HUES48 (cell line): ENCODE results near the gene TMEM150B.
A peak's percentile ranks its signal among the peaks of the same experiment; 100 is the strongest.
"Not testable (repeated sequence)": the region's sequence is repeated elsewhere in the genome, so short reads cannot be mapped to it uniquely, and the experiment has no call there.

Source experiments
- H3K27ac ChIP-seq: one replicate; pipeline ENCODE4 v1.7.0; 2013; ENCODE audit warnings: low read depth, low read length, inconsistent platforms
- H3K27me3 ChIP-seq: 2 replicates; pipeline ENCODE4 v1.6.1; 2013; ENCODE audit warnings: mild to moderate bottlenecking, low read length; ENCODE audit not compliant: control insufficient read depth, insufficient read depth
- H3K36me3 ChIP-seq: 2 replicates; pipeline ENCODE4 v1.6.1; 2013; ENCODE audit warnings: low read length; ENCODE audit not compliant: control insufficient read depth, insufficient read depth
- H3K4me1 ChIP-seq: 2 replicates; pipeline ENCODE4 v1.6.1; 2013; ENCODE audit warnings: mild to moderate bottlenecking, low read length; ENCODE audit not compliant: control insufficient read depth, insufficient read depth
- H3K4me3 ChIP-seq: 2 replicates; pipeline ENCODE4 v1.5.1; 2013; ENCODE audit warnings: mild to moderate bottlenecking, low read depth, low read length
- H3K9ac ChIP-seq: 2 replicates; pipeline ENCODE4 v1.6.1; 2013; ENCODE audit warnings: mild to moderate bottlenecking, low read depth, low read length, moderate library complexity
- H3K9me3 ChIP-seq: 2 replicates; pipeline ENCODE4 v1.6.1; 2013; ENCODE audit warnings: low read length; ENCODE audit not compliant: control insufficient read depth, insufficient read depth

Gene TMEM150B

GRCh38 chr19:55328774-55329318, 3.7 kb upstream of the TMEM150B start:
- not testable (repeated sequence) for H3K4me3 ChIP-seq, H3K36me3 ChIP-seq, H3K27me3 ChIP-seq, H3K9ac ChIP-seq, H3K9me3 ChIP-seq, H3K27ac ChIP-seq, H3K4me1 ChIP-seq

GRCh38 chr19:55324662-55325061, 479 bp downstream of the TMEM150B start:
- no peaks in the 10 kb centered on the region for H3K9me3 ChIP-seq
- no peak overlapping the region for H3K27ac ChIP-seq
- H3K27me3 ChIP-seq, result no peaks in the 10 kb centered on the region
- H3K4me3 ChIP-seq, result no peak overlapping the region
- no peaks in the 10 kb centered on the region for H3K36me3 ChIP-seq
- no peak overlapping the region for H3K9ac ChIP-seq
- H3K4me1 ChIP-seq, result peaks cover 6% of the 10 kb centered on the region; the same call in 1 of the 2 replicates

- H3K36me3 ChIP-seq, result no peaks in the 10 kb centered on the region
- no peaks in the 10 kb centered on the region for H3K9me3 ChIP-seq
- peaks cover 6% of the 10 kb centered on the region; the same call in 1 of the 2 replicates for H3K4me1 ChIP-seq
- H3K4me3 ChIP-seq, result no peak overlapping the region
- H3K9ac ChIP-seq, result no peak overlapping the region
- no peak overlapping the region for H3K27ac ChIP-seq
- no peaks in the 10 kb centered on the region for H3K27me3 ChIP-seq
Measured at GRCh38 chr19:55322204-55322885, 2.8 kb downstream of the TMEM150B start.

GRCh38 chr19:55321466-55322137, 3.5 kb downstream of the TMEM150B start:
- peaks cover 6% of the 10 kb centered on the region; the same call in 1 of the 2 replicates for H3K4me1 ChIP-seq

GRCh38 chr19:55320844-55321419, 4.2 kb downstream of the TMEM150B start:
- Histone ChIP-seq H3K4me3 (no peak overlapping the region), H3K9ac (no peak overlapping the region), H3K4me1 (peaks cover 6% of the 10 kb centered on the region; the same call in 1 of the 2 replicates)

More at GRCh38 chr19:55321466-55322137, 3.5 kb downstream of the TMEM150B start:
- H3K4me3 ChIP-seq, result no peak overlapping the region
- no peaks in the 10 kb centered on the region for H3K36me3 ChIP-seq
- no peaks in the 10 kb centered on the region for H3K9me3 ChIP-seq
- no peaks in the 10 kb centered on the region for H3K27me3 ChIP-seq
- no peak overlapping the region for H3K27ac ChIP-seq
- no peak overlapping the region for H3K9ac ChIP-seq

GRCh38 chr19:55319785-55320184, 5.4 kb downstream of the TMEM150B start:
- Histone ChIP-seq H3K4me1 (peaks cover 6% of the 10 kb centered on the region; the same call in 1 of the 2 replicates), H3K9me3 (no peaks in the 10 kb centered on the region), H3K36me3 (no peaks in the 10 kb centered on the region), H3K4me3 (peak overlapping the region; percentile 48), H3K9ac (no peak overlapping the region), H3K27me3 (no peaks in the 10 kb centered on the region), H3K27ac (no peak overlapping the region)

More at GRCh38 chr19:55320844-55321419, 4.2 kb downstream of the TMEM150B start:
- no peaks in the 10 kb centered on the region for H3K27me3 ChIP-seq
- H3K36me3 ChIP-seq, result no peaks in the 10 kb centered on the region
- no peak overlapping the region for H3K27ac ChIP-seq
- no peaks in the 10 kb centered on the region for H3K9me3 ChIP-seq

GRCh38 chr19:55316646-55317045, 8.5 kb downstream of the TMEM150B start:
- Histone ChIP-seq H3K36me3 (peaks cover 7% of the 10 kb centered on the region), H3K9ac (no peak overlapping the region), H3K27ac (no peak overlapping the region), H3K27me3 (no peaks in the 10 kb centered on the region), H3K9me3 (no peaks in the 10 kb centered on the region), H3K4me3 (no peak overlapping the region), H3K4me1 (peaks cover 6% of the 10 kb centered on the region; the same call in 1 of the 2 replicates)

GRCh38 chr19:55315956-55316525, 9.1 kb downstream of the TMEM150B start:
- Histone ChIP-seq H3K4me1 (peaks cover 6% of the 10 kb centered on the region; the same call in 1 of the 2 replicates), H3K9me3 (no peaks in the 10 kb centered on the region), H3K4me3 (no peak overlapping the region), H3K27me3 (no peaks in the 10 kb centered on the region), H3K27ac (no peak overlapping the region), H3K9ac (no peak overlapping the region), H3K36me3 (peaks cover 7% of the 10 kb centered on the region)

- Histone ChIP-seq H3K4me1 (no peaks in the 10 kb centered on the region), H3K27me3 (no peaks in the 10 kb centered on the region), H3K9ac (no peak overlapping the region), H3K9me3 (no peaks in the 10 kb centered on the region), H3K4me3 (no peak overlapping the region), H3K36me3 (peaks cover 20% of the 10 kb centered on the region), H3K27ac (no peak overlapping the region)
Measured at GRCh38 chr19:55314396-55314795, 10.7 kb downstream of the TMEM150B start.

- Histone ChIP-seq H3K4me3 (no peak overlapping the region), H3K27me3 (no peaks in the 10 kb centered on the region), H3K4me1 (no peaks in the 10 kb centered on the region), H3K27ac (no peak overlapping the region), H3K36me3 (peaks cover 33% of the 10 kb centered on the region), H3K9me3 (no peaks in the 10 kb centered on the region), H3K9ac (no peak overlapping the region)
Measured at GRCh38 chr19:55312621-55313512, 12.3 kb downstream of the TMEM150B start.
